SU-DHL-6 (cell line): ENCODE results near the gene SOS1.
"Not testable (repeated sequence)": the region's sequence is repeated elsewhere in the genome, so short reads cannot be mapped to it uniquely, and the experiment has no call there.

ENCODE experiments used
- H2AFZ ChIP-seq: fragments of 200-600 bp; sonication (generic); 2 replicates; pipeline ENCODE4 v1.6.1; 2014; ENCODE audit warnings: low read depth, mild to moderate bottlenecking, moderate library complexity, mixed read lengths, antibody characterized with exemption, low read length; ENCODE audit not compliant: severe bottlenecking
- H3F3A ChIP-seq: fragments of 200-600 bp; shearing (Covaris generic); 2 replicates; pipeline ENCODE4 v1.6.0; 2016; ENCODE audit warnings: antibody characterized with exemption, mild to moderate bottlenecking; ENCODE audit not compliant: insufficient read depth
- H3K27ac ChIP-seq: fragments of 200-600 bp; sonication (generic); 2 replicates; pipeline ENCODE4 v1.5.1; 2016; ENCODE audit warnings: low read depth, mild to moderate bottlenecking, low read length, moderate library complexity, mixed read lengths
- H3K27me3 ChIP-seq: fragments of 200-600 bp; sonication (generic), shearing (Covaris generic); 2 replicates; pipeline ENCODE4 v1.6.0; 2014; ENCODE audit warnings: mild to moderate bottlenecking, low read length
- H3K36me3 ChIP-seq: fragments of 200-600 bp; sonication (generic); 2 replicates; pipeline ENCODE4 v1.6.1; 2014; ENCODE audit warnings: mild to moderate bottlenecking, low read length, mixed read lengths
- H3K4me2 ChIP-seq: fragments of 300-600, 200-600 bp; shearing (Covaris generic), sonication (generic); 2 replicates; pipeline ENCODE4 v1.6.0; 2014; ENCODE audit warnings: low read length, low read depth, mild to moderate bottlenecking; ENCODE audit not compliant: poor library complexity, severe bottlenecking
- H3K4me3 ChIP-seq: fragments of 200-600 bp; sonication (generic); 2 replicates; pipeline ENCODE4 v1.5.1; 2014; ENCODE audit warnings: antibody characterized with exemption, low read length, mild to moderate bottlenecking, mixed read lengths; ENCODE audit not compliant: insufficient read depth, poor library complexity, severe bottlenecking
- H3K79me2 ChIP-seq: fragments of 200-600 bp; sonication (generic); 2 replicates; pipeline ENCODE4 v1.6.1; 2014; ENCODE audit warnings: mild to moderate bottlenecking, low read length, moderate library complexity; ENCODE audit not compliant: insufficient read depth
- H3K9ac ChIP-seq: fragments of 200-600 bp; sonication (generic); 2 replicates; pipeline ENCODE4 v1.7.0; 2014; ENCODE audit warnings: mild to moderate bottlenecking, low read length
- H3K9me2 ChIP-seq: fragments of 200-600 bp; sonication (generic); replicated peaks from 2 replicates; pipeline ENCODE4 v1.6.1; 2014; ENCODE audit warnings: low read length; ENCODE audit not compliant: insufficient read depth
- H3K9me3 ChIP-seq: fragments of 200-600 bp; sonication (generic); 2 replicates; pipeline ENCODE4 v1.6.1; 2014; ENCODE audit warnings: low read length, mixed read lengths; ENCODE audit not compliant: insufficient read depth
- H4K20me1 ChIP-seq: fragments of 200-600 bp; sonication (generic); 2 replicates; pipeline ENCODE4 v1.6.1; 2014; ENCODE audit warnings: low read depth, mild to moderate bottlenecking, antibody characterized with exemption, low read length, moderate library complexity, mixed read lengths
- CTCF ChIP-seq: fragments of 200-600 bp; sonication (generic); IDR thresholded peaks from one replicate; pipeline ENCODE4 v1.5.1; 2017; ENCODE audit warnings: antibody characterized with exemption, mild to moderate bottlenecking, low read length, moderate library complexity; ENCODE audit not compliant: insufficient read depth, poor library complexity, severe bottlenecking
- EZH2phosphoT487 ChIP-seq: fragments of 200-600 bp; sonication (generic), shearing (Covaris generic); conservative IDR thresholded peaks from 2 replicates; pipeline ENCODE4 v1.6.1; 2018; ENCODE audit warnings: mild to moderate bottlenecking, antibody characterized with exemption, low read length, moderate library complexity, mixed read lengths

Gene SOS1

GRCh38 chr2:39142904-39143605, 22.2 kb upstream of the SOS1 start:
- Histone ChIP-seq H3K9me3 (no peaks in the 10 kb centered on the region), H3K27ac (no peak overlapping the region), H3K27me3 (no peaks in the 10 kb centered on the region), H4K20me1 (no peaks in the 10 kb centered on the region), H3K9me2 (no peaks in the 10 kb centered on the region), H3K4me2 (no peak overlapping the region), H3K36me3 (no peaks in the 10 kb centered on the region), H2AFZ (no peak overlapping the region), H3K9ac (no peak overlapping the region), H3K4me3 (no peak overlapping the region), H3F3A (no peaks in the 10 kb centered on the region), H3K79me2 (no peaks in the 10 kb centered on the region)
- TF ChIP-seq CTCF: no peak
- TF ChIP-seq EZH2phosphoT487: no peak

GRCh38 chr2:39141334-39142271, 20.8 kb upstream of the SOS1 start:
- Histone ChIP-seq H3F3A (no peaks in the 10 kb centered on the region), H3K9me3 (no peaks in the 10 kb centered on the region), H3K9ac (no peak overlapping the region), H4K20me1 (no peaks in the 10 kb centered on the region), H3K79me2 (no peaks in the 10 kb centered on the region), H3K9me2 (no peaks in the 10 kb centered on the region), H3K27ac (no peak overlapping the region), H3K36me3 (no peaks in the 10 kb centered on the region), H3K27me3 (no peaks in the 10 kb centered on the region), H3K4me3 (no peak overlapping the region), H3K4me2 (no peak overlapping the region), H2AFZ (no peak overlapping the region)
- TF ChIP-seq EZH2phosphoT487 (no peak), CTCF (no peak)

- H3K4me3 ChIP-seq, H3K9me3 ChIP-seq, H3K27me3 ChIP-seq, H3K9ac ChIP-seq, H3K27ac ChIP-seq, H3K36me3 ChIP-seq, H3K79me2 ChIP-seq, H4K20me1 ChIP-seq, H2AFZ ChIP-seq, H3K4me2 ChIP-seq, H3K9me2 ChIP-seq, H3F3A ChIP-seq: not testable (repeated sequence)
Observed at GRCh38 chr2:39140948-39141333, 20.1 kb upstream of the SOS1 start.
